GM19035 (cell line): Measurements from ENCODE around the gene PCDH9.
"Not testable (repeated sequence)": the region's sequence is repeated elsewhere in the genome, so short reads cannot be mapped to it uniquely, and the experiment has no call there.

Experiments used
- ATAC-seq: cut with Tn5 transposase; IDR thresholded peaks from one replicate; pipeline ENCODE4 v1.9.1; 2021; ENCODE audit not compliant: unreplicated experiment

PCDH9 gene

DNA sequence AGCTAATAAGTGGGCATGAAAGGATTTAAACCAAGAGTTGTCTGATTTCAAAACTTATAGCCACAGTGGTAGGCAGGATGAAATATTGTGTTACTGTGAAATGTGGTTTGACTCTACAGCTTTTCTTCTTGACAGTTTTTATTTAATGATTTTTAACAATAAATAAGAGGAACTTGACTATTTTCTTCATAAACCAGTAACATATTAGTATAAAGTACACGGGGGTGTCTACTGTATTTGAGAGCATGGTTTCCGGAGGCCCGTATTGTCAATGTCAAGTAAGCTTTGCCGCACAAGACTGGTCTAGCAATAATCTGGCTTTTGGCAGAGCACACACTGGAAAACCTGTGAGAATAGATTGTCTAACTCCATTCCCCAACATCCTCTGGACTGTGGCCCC, 894.5 kb downstream of the PCDH9 start:
- no peak for ATAC-seq

DNA sequence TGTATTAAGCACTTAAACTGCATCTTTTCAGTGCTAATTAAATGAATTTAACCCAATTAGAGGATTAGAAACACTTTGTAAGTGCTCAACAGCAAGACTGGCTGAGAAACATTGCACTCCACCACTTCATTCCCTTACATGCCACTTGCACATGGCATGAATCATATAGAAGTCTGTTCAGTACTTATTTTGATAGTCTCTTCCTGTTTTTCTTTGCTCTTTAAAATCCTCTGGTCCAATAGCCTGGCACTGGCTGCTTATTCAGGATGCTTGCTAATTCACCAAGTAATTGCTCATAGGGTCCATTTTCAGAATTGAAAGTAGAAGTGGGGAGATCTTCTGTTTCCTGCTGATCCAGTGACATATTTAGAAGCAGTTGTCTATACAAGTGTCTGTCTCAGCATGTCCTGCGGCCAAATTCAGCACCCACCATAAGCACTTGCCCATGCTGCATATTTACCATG, 900.1 kb downstream of the PCDH9 start:
- no peak for ATAC-seq

DNA sequence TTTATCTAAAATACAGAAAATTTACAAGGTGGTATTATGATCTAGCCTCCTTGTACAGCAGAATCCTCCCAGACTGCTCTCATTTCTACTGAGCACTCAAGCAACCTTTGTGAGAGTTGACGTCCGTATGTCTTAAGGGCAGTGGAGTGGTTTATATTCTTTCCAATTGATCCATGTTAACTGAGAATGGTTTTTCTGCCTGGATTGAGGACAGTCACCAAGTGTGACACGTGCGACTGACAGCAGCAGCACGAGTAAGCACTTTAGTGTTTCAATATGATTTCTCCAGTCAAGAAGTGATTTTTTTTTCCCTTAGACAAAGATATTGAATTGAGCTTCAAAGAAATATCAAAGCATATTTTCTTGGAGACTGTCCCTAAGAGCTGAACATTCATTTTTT, 901.7 kb downstream of the PCDH9 start:
- ATAC-seq: no peak

DNA sequence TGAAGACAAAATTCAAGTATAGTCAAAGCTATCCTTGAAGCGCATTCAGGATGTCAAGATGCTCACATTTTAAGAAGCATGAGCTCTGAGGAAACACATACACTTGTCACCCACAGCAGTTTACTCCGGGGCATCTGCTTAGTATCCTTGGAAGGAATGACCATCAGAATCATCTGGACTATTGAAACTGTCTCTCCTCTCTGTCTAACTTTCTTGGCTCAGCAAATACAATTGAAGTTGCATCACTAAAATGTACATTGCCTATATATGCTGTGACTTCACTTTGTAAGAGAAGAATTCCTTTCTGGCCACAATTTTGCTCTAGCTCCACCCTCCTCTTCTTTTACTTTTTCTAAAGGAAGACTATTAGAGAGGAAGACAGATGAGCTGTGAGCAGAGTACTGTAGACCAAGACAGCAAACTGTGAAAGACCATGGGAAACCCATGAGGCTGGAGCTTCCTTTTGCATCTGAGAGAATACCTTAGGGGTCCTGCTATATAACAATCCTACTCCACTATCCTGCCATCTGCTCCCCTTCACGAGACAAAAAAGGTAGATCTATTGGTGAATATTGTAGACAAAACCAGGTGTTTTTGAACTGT, 906.3 kb downstream of the PCDH9 start:
- ATAC-seq: no peak

DNA sequence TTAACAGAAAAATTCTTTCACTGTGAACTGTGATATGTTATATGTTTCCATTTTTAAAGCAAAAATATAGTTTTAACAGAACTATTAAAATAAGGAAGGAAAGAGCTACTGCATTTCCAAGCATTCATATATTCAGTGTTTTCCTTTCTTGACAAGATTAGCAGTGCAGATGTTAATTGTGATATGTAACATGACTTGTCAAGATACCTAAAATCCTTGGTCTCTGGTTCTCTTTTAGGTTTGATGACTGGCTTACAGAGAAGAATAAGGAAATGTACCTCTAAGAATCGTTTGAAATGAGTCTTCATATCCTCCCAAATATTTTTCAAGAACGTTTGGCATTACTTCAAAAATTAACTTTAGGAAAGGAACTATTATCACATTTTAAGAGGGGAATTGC, 907.2 kb downstream of the PCDH9 start:
- ATAC-seq: no peak

DNA sequence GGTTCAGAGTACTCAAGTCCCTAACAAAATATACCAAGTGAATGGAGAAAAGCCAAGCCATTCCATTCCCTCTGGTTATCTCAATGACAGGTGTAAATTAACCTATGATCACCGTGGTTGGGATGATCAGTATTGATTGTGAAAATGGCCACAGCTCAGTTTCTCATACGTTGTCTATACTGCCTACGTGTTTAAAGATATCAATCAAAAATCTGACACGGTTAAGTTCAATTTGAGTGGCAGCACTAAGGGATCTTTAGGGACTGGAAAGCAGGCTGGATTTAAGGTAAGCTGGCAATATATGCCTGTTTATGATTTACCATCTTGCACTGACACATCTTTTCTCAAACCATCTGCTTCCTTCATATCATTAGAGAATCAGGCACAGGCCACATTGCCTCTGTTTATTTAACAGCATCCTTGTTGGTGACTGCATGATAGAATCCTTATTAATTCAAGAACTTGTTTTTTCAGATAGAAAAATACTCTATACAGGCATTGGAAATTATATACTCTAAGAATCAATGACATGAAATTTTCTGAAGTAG, 907.9 kb downstream of the PCDH9 start:
- ATAC-seq: no peak

DNA sequence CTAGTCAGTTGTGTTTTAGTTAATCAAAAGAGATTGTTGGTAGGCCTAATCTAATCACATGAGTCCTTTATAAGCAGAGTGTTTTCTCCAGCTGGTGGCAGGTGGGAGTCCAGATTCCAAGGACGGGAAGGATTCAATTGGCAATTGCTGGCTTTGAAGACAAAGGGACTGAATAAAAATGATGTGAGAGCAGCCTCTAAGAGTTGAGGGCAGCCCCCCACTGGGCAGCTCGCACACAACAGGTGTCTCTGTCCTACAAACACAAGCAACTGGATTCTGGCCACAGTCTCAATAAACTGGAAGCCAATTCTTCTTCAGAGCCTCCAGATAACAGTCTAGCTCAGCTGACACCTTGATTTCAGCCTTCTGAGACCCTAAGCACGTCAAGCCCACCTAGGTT, 915.2 kb downstream of the PCDH9 start:
- ATAC-seq: no peak

DNA sequence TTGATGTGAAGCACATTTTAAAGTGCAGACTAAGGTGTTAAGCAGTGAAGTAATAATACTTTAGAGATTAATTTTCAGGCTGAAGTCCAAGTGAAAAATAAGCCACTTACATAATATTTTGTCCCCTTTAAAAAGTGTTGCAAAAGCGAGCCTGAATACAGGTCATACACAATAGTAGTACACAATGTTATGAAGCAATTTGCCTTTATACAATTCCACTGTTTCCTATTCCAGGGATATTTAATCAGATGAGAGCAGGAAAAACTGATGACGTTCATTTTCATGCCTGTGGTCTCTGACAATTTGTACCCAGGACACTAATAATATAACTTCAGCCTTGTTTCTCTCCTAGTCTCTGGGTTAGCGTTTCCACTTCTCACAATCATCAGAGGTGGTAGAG, 916.7 kb downstream of the PCDH9 start:
- no peak for ATAC-seq

DNA sequence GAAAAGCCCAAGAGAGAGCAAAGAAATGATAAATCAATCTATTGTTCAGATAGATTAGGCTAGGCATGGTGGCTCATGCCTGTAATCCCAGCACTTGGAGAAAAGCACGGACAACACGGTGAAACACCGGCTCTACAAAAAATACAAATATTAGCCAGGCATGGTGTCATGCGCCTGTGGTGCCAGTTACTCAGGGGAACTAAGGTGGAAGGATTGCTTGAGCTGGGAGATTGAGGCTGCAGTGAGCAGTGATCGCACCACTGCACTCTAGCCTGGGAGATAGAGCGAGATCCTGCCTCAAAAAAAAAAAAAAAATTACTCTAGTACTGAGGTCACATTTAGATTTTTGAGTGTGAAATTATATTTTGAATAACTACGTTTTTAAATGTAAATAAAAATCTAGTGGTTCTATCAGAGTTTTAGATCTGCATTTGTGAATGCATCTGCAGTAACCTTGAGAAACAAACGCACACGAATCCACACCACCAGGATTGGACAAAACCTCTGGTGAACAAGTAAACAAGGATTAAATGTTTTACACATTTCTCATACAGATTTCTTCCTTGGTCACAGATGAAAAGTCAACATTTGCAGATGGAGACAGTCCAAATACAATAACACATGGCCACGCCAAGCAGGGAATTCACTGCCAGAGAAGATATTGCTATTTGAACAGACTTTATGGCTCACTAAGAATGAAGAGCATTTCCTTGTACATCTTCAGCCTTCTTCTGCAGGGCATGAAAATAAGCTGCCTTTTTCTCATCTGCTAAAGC, 917.6 kb downstream of the PCDH9 start:
- no peak for ATAC-seq

DNA sequence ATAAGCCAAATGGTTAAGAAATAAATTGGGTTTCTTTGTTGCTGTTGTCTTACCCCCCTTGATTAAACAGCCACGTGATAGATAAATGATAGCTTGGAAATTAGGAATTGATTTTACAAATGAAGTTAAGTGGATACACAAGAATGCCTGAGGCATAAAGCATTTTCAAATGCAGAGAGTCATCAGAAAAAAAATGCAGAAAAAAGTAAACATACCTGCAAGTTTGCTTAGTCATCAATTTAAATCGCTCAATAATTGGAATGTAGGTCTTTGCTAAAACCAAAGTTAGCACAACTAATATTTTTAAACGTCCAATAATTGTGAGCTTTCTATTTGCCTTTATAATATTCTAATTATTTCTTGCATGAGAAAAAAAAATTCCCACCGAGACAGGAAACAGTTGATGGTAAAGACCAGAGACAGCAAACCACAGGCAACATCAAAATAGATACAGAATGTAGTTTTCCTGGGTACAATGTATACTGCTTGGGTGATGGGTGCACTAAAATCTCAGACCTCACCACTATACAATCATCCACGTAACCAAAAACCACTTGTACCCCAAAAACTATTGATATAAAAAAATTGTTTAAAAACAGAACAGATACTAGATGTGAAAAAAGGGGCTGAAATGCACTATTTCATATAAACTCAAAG, 924.0 kb downstream of the PCDH9 start:
- ATAC-seq: no peak

DNA sequence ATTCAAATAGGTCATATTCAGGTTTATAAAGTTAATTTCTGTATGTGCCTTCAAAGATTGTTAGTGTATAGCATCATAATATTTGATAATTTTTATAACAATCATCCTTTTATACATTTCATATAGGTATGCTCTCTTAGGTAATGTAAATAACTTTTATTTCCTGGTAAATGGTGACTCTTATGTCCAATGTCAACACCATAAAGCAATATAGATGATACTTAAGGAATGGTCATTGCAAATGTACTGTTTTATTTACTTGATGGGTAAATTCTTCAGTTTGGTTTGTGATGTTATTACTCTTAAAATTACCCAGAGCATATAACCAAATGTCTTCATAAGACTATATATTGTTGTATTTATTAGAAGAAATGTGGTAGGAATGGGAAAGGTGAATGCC, 928.7 kb downstream of the PCDH9 start:
- no peak for ATAC-seq

DNA sequence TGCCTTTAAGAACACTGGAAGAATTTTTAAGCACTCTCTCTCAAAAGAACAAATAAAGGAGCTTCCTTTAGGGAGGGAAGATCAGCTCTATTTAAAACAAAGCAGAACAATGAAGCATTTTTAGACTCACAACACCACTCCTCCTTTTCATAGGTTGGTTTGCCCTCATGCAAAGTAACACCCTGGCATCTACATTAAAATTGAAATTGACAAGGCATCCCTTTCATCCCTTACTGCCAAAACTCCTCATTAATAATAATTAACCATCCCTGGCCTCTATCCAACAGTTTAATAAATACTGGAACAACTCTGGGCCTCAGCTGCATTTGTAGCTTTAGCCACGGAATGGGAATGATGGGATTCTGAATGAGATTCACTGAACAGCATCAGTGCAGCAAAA, 929.1 kb downstream of the PCDH9 start:
- no peak for ATAC-seq

DNA sequence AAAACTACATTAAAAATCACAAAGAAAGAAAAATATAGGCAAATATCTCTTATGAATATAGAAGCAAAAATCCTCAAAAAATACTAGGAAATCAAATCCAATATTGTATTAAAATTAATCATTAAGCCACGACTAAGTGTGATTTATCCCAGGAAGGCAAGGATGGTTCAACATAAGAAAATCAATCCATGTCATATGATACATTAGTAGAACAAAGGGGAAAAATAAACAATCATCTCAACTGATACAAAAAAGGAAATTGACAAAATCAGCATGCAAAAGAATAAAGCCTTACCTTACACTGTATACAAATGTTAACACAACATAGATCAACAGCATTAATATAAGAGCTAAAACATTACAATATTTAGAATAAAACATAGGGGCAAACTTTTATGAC, 933.3 kb downstream of the PCDH9 start:
- ATAC-seq: no peak

DNA sequence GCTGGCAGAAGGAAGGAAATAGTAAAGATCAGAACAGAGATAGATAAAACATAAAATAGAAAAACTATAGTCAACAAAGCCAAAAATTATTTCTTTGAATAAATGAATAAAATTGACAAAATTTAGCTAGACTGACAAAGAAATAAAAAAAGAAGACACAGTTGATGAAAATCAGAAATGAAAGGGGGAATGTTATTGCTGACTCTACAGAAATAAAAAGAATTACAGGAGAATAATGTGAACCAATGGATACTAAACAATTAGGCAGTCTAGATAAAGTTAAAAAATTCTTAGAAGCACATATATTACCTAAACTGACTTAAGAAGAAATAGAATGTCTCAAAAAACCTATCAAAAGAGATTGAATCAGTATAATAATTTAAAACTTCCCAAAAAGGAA, 933.8 kb downstream of the PCDH9 start:
- no peak for ATAC-seq

DNA sequence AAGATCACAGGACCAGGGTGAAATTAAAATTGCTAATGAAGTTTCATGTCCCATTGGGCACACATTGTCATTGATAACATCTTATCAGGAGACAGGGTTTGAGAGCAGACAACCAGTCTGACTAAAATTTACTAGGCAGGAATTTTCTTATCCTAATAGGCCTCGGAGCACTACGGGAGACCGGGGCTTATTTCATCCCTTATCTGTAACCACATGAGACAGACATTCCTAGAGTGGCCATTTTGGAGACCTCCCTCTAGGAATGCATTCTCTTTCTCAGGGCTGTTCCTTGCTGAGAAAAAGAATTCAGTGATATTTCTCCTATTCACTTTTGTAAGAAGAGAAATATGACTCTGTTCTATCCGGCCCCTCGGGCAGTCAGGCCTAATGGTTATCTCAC, 943.3 kb downstream of the PCDH9 start:
- not testable (repeated sequence) for ATAC-seq

DNA sequence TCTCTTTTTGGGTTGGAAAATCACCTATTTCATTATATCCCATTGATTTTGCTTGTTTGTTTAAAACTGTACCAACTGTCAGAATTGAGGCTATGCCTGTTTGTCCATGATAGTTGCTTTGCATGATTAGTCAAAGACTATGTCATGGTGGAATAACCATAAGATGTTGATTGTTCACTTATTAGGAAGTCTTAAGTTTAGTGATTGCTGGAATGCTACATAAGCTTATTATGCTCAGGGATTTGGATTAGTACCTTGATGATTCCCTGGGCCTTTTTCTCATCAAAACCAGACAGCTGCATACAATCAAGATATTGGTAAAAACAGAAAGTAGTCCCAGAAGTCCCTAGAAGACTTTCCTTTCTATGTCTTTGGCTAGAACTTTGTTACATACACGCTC, 954.7 kb downstream of the PCDH9 start:
- no peak for ATAC-seq

DNA sequence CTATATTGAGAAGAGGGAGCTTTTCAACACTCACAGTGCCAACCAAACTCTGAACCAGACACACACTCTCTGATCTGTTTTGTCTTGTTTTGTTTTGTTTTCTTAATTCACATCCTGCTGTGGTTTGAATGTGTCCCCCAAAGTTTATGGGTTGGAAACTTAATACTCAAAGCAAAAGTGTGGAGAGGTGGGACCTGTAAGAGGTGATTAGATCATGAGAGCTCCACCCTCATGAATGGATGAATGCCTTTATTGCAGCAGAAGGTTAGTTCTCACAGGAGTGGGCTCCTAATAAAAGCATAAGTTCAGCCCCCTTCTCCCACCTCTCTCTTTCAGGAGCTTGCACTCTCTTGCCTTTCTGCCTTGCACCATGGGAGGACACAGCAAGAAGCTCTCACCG, 957.1 kb downstream of the PCDH9 start:
- ATAC-seq: no peak

DNA sequence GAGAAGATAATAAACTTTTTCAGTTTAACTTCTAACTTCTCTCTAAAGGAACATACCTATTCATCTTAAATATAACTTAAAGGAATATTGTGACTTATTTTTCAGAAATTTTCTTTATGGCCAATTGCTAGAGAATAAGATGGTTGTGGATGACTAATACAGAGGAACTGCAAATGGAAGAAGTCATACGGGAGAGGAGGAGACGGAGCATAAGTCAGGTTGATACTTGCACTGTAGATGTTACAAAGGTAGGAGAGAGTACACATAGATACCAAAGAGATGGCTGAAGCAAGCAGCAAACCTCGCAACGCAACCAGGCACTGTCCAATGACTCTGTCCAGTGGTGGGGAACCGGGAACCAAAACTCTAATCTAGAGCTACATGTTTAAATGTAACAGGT, 963.4 kb downstream of the PCDH9 start:
- ATAC-seq: no peak

DNA sequence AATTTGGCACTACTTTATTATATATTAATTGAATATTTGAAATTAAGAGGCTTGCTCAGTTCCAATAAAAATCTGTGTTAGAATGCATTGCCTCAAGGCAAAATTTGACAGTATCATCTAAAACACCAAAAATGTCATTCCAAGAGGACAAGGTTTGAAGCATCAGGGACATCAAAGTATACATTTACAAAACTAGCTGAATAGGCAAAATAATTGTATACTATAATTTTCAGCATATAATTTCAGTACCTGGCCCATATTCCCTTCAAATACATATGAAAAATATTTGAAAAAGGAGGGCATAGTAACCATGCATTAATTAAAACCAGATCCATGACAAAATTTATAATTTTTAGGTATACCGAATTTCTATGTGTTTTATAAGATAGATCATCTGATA, 963.8 kb downstream of the PCDH9 start:
- ATAC-seq: no peak

DNA sequence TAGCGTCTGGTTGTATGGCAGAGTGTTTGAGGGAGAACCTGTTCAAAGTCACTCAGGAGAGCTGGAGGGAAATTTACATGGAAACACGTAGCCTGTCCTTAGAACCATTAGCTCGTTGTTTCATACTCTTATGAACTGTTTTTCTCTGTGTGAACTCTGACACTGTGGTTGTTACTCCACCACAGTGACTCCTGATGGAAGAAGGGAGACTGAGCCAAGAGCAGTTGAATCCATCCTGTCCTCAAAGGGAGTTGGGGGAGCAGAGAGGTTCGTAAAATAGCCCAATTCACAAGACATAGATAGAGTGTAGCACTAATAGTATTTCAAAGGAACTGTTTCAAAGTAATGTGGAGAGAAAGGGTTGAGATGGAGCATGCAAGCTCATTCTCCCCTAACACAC, 964.8 kb downstream of the PCDH9 start:
- ATAC-seq: no peak

DNA sequence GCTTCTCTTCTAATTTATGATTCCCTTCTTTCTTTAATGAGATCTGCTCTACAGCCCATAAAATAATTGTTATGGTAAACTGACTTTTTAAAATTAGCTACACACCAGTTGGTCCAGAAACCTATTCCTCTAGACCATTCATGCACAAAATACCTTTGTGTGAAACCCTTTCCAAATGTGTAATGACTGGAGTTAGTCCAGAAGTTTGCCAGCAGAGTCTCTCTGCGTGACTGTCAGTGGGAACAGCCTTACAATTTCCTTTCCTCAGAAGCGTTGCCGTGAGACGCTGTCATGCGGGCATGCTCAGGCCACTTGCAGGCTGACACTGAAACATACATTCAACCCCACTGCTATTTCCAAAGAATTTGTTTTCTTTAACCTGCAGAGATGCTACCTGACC, 965.2 kb downstream of the PCDH9 start:
- no peak for ATAC-seq

DNA sequence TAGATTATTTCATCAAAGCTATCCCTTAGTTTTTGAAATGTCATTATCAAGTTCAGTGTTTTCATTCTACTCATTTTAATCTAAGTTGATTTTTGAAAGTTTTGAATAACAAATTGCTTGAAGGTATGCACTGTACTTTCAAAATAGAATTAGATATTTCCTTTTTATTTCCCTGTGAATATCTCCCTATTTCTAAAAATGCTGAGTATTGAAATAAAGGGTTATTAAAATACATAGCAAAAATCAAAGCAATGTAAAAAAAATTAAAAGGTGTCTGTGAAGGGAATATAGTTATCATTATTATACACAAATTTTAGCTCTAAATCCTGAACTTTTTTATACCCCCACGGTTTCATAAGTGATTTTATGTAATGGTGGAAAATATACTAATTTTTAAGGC, 967.8 kb downstream of the PCDH9 start:
- ATAC-seq: no peak
